Tibial nerve (tissue), 4 donors: Measurements from ENCODE around the gene PLA1A. TPM values are rescaled to one million over a fixed set of nuclear protein-coding genes. Genes with fewer than 3 reads are reported as not detected.

Source experiments
- DNase-seq, 2 donors: peaks; one replicate each; pipeline ENCODE4 v3.0.0-alpha.2; 2019; ENCODE audit warnings: low spot score in 2 of 2
- H3K27ac ChIP-seq, 4 donors: fragments of 200-600 bp; sonication (generic) in 3 of 4; one replicate each; pipeline ENCODE4 v1.5.1; 2017 to 2019; ENCODE audit warnings: mild to moderate bottlenecking in 1 of 4
- H3K27me3 ChIP-seq, 2 donors: fragments of 200-600 bp; sonication (generic) in 1 of 2; one replicate each; pipeline versions ENCODE4 v1.5.1 to v1.6.0; 2017 to 2019
- H3K36me3 ChIP-seq, 3 donors: fragments of 200-600 bp; sonication (generic); one replicate each; pipeline ENCODE4 v1.5.1; 2018 to 2019
- H3K4me1 ChIP-seq, 4 donors: fragments of 200-600 bp; sonication (generic) in 3 of 4; one replicate each; pipeline ENCODE4 v1.5.1; 2017 to 2019
- H3K4me3 ChIP-seq, 4 donors: fragments of 200-600 bp; sonication (generic) in 3 of 4; one replicate each; pipeline ENCODE4 v1.5.1; 2017 to 2019; ENCODE audit warnings: mild to moderate bottlenecking in 1 of 4, moderate library complexity in 1 of 4
- H3K9me3 ChIP-seq, 4 donors: fragments of 200-600 bp; sonication (generic) in 3 of 4; one replicate each; pipeline ENCODE4 v1.5.1; 2017 to 2019
- EP300 ChIP-seq, 2 donors: sonication (generic); formaldehyde crosslinking; IDR thresholded peaks; one replicate each; pipeline ENCODE4 v1.6.1; 2017; ENCODE audit warnings: antibody characterized with exemption in 2 of 2, mild to moderate bottlenecking in 1 of 2
- POLR2A ChIP-seq, 2 donors: fragments of 450-650 bp; IDR thresholded peaks; one replicate each; pipeline ENCODE4 v1.6.1; 2017; ENCODE audit warnings: antibody characterized with exemption in 2 of 2, mild to moderate bottlenecking in 2 of 2, moderate library complexity in 2 of 2
- WGBS, 2 donors: methylation state at CpG; one replicate each; pipeline ENCODE4 v1.1.5; 2018; 5-methylcytosine and 5-hydroxymethylcytosine counted together
- total RNA-seq, 4 donors: library from RNA; depleted of rRNA; stranded (reverse); fragments of >200 nt; gene quantifications; one replicate each; pipeline ENCODE4 v1.1.0, GENCODE V29; 2016
- TF ChIP-seq, protein P1 (sequence below), 5 experiments: fragments of 200-600 bp in 3 of 5; fragments of 450-650 bp in 2 of 5; sonication (generic) in 3 of 5; IDR thresholded peaks; one replicate each; pipeline ENCODE4 v1.5.1; 2016 to 2019; ENCODE audit warnings: antibody characterized with exemption in 5 of 5, mild to moderate bottlenecking in 3 of 5, moderate library complexity in 2 of 5

The PLA1A gene
- total RNA-seq, 4 donors from 2014 or later = 2.5 to 12.0 (median 3.9) TPM; not detected in 1

DNA sequence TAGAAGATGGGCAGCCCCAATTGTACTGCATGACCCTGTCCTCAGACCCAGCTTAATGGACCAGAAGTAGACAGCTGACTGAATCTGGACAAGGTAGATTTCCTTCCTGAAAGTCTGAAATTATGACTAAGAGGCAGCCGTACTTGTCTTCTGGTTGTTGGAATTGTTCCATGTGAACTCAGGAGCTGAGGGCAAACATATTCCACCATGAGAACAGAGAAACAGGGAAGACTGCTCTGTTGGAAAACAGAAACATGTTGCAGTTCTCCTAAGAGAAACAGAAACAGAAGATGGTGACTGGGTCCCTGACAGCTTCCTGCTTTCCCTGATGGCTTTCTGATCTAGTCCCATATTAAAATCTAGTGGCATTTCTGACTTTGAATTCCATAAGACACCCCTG, 38.6 kb downstream of the PLA1A start:
- Histone ChIP-seq H3K27me3 (no peaks in the 10 kb centered on the region), H3K4me3 (no peak overlapping the region), H3K9me3 (no peaks in the 10 kb centered on the region), H3K36me3 (peaks cover 0 to 3% (median 0%) of the 10 kb centered on the region in 3 donors), H3K4me1 (peaks cover 0 to 11% (median 5%) of the 10 kb centered on the region in 4 donors), H3K27ac (peak overlapping the region in 1 of 4 donors; percentile 48)
- 41 to 50% methylated on average over 1 of the region's 1 CpG for WGBS, 2 donors
- TF ChIP-seq POLR2A (IDR thresholded peaks at IDR 0.05) (no peak), EP300 (IDR thresholded peaks at IDR 0.05) (no peak)
- TF ChIP-seq, protein P1, sequence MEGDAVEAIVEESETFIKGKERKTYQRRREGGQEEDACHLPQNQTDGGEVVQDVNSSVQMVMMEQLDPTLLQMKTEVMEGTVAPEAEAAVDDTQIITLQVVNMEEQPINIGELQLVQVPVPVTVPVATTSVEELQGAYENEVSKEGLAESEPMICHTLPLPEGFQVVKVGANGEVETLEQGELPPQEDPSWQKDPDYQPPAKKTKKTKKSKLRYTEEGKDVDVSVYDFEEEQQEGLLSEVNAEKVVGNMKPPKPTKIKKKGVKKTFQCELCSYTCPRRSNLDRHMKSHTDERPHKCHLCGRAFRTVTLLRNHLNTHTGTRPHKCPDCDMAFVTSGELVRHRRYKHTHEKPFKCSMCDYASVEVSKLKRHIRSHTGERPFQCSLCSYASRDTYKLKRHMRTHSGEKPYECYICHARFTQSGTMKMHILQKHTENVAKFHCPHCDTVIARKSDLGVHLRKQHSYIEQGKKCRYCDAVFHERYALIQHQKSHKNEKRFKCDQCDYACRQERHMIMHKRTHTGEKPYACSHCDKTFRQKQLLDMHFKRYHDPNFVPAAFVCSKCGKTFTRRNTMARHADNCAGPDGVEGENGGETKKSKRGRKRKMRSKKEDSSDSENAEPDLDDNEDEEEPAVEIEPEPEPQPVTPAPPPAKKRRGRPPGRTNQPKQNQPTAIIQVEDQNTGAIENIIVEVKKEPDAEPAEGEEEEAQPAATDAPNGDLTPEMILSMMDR (IDR thresholded peaks at IDR 0.05) = no peak
- no peak for DNase-seq

DNA sequence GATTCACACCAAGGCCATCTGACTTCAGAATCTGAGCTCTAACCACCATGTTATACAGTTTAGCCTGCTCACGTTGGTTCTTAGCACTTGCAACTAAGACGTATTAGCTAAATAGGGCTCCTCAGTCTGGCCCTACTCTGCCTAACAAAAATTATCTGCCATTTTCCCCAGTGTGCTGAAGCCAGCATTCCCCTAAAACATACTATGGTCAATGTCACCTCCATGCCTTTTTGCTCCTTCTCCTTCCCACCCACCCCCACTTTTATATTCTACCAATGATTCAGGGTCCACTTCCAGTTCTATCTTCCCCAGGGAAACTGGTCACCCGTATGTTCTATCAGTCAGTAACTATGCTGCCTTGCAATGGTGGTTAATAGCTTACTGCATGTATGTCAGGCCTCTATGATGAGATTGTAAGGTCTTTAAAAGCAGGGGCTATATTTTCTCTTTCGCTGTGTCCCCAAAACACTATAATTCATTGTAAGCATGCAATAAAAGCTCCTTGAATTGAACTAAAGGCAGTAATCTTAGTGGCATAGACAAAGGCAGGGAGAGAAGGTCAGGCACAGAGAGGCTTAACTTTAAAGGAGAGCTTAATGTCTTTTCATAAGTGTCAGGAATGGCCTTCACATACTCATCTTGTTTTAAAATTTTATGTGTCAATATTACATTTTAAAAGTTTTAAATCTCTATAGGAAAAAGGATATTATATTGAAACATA, 39.4 kb downstream of the PLA1A start:
- WGBS, 2 donors = 77 to 83% methylated on average over 4 of the region's 4 CpGs
- TF ChIP-seq, protein P1 (IDR thresholded peaks at IDR 0.05) = no peak
- TF ChIP-seq EP300 (IDR thresholded peaks at IDR 0.05) (no peak), POLR2A (IDR thresholded peaks at IDR 0.05) (no peak)

DNA sequence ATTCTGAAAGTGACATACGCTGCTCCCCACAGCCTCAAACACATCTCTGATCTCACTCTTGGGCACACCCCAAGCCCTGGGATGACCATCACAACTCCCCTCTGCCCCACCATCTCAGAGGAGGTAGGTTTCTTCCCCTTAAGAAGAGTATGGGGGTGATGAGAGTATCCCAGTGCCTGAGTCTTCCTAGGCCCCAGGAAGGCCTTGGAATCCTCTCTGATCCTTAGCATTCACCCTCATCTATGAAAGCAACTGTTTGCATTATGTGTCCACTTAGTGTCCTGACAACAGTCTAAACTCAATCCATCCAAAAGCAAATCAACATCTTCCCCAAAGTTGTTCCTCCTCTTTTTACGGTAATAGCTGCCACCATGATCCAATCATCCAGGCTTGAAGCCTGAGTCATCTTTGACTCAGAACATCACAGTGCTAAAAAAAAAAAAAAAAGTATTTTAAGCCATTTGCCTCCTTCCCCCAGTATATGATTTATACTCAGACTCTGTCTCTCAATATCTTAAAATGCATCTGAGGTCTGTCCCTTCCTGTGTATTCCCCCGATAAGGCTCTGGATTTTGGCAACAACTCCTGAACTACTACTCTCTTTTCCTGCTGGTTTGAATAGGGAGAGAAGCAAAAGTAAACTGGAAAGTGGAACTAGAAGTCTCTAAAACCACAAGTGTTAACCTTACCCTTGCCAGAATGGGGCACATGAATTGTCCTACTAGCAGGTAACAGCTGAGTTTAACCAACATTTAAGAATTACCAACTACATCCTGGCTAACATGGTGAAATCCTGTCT, 40.2 kb downstream of the PLA1A start:
- no peak for DNase-seq
- WGBS, 2 donors = 54 to 60% methylated on average over 3 of the region's 3 CpGs
- no peaks in the 10 kb centered on the region for H3K9me3 ChIP-seq
- H3K27me3 ChIP-seq = no peaks in the 10 kb centered on the region
- no peak overlapping the region for H3K4me3 ChIP-seq
- H3K27ac ChIP-seq = peak overlapping the region; percentile 42 to 87 (median 68)
- peaks cover 0 to 17% (median 0%) of the 10 kb centered on the region in 3 donors for H3K36me3 ChIP-seq
- TF ChIP-seq, protein P1 (IDR thresholded peaks at IDR 0.05) = no peak
- TF ChIP-seq EP300 (IDR thresholded peaks at IDR 0.05) = peak; percentile 7 to 61
- no peak for TF ChIP-seq POLR2A (IDR thresholded peaks at IDR 0.05)
- H3K4me1 ChIP-seq = peaks cover 0 to 11% (median 5%) of the 10 kb centered on the region in 4 donors

More for the DNA sequence above, 39.4 kb downstream of the PLA1A start:
- peak overlapping the region; percentile 42 to 87 (median 68) for H3K27ac ChIP-seq
- no peak overlapping the region for H3K4me3 ChIP-seq
- DNase-seq = no peak
- H3K36me3 ChIP-seq = peaks cover 0 to 11% (median 0%) of the 10 kb centered on the region in 3 donors
- H3K4me1 ChIP-seq = peaks cover 0 to 11% (median 5%) of the 10 kb centered on the region in 4 donors
- no peaks in the 10 kb centered on the region for H3K9me3 ChIP-seq
- no peaks in the 10 kb centered on the region for H3K27me3 ChIP-seq

DNA sequence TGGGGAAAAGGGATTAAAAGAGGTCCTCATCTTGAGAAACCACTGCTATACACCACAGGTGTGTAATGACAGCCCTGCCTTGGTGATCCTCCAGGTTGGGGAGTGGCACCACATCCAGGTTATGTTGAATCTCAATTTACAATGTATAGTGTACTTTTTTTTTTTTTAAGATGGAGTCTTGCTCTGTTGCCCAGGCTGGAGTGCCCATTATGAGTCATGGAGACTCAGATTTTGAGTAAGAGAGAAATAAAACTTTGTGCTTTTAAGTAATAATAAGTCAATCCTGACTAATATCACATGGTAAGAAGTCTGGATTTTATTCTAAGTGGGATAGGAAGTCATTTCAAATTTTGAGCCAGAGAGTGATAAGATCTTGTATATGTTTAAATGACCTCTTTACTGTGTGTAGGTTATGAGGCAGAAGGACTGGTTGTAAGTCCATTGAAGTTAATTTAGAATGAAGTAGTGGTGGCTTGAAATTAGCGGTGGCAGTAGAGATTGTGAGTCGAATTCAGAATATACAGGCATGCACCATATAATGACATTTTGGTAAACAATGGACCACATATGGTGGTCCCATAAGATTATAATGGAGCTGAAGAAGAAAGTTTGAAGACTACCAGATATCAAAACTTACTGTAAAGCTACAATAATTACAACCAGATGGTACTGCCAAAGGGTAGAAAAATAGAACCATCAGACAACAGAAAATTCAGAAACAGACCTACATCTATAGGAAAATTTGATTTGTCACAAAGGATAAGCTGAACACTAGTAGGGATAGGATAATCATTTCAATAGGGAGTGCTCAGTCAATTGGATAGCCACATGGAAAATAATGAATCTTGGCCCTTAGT, 42.0 kb downstream of the PLA1A start:
- H3K36me3 ChIP-seq = peaks cover 0 to 21% (median 0%) of the 10 kb centered on the region in 3 donors
- WGBS, 2 donors = 80 to 81% methylated on average over 2 of the region's 2 CpGs
- H3K4me3 ChIP-seq = no peak overlapping the region
- H3K9me3 ChIP-seq = no peaks in the 10 kb centered on the region
- peaks cover 0 to 11% (median 5%) of the 10 kb centered on the region in 4 donors for H3K4me1 ChIP-seq
- H3K27me3 ChIP-seq = no peaks in the 10 kb centered on the region
- no peak for DNase-seq
- H3K27ac ChIP-seq = peak overlapping the region in 2 of 4 donors; percentile 79 to 87
- no peak for TF ChIP-seq EP300 (IDR thresholded peaks at IDR 0.05)
- TF ChIP-seq, protein P1 (IDR thresholded peaks at IDR 0.05) = no peak
- TF ChIP-seq POLR2A (IDR thresholded peaks at IDR 0.05) = no peak
